HG03439 (cell line): ENCODE results near the gene PATE3.

ENCODE experiments used
- ATAC-seq: cut with Tn5 transposase; IDR thresholded peaks from one replicate; pipeline ENCODE4 v1.9.1; 2021; ENCODE audit warnings: mild to moderate bottlenecking, moderate library complexity; ENCODE audit not compliant: unreplicated experiment

Gene PATE3

GRCh38 chr11:125787827-125788226 is at the start of gene PATE3:
TSS of gene PATE3 (plus strand) at chr11:125788127. CDS start at chr11:125788152, 25 bp downstream.
- ATAC-seq: no peak

GRCh38 chr11:125740617-125741016 is 47.3 kb upstream of the PATE3 start:
- ATAC-seq: no peak

GRCh38 chr11:125743681-125744080 is 44.2 kb upstream of the PATE3 start:
- no peak for ATAC-seq

GRCh38 chr11:125745979-125746378 is 41.9 kb upstream of the PATE3 start, which contains the start of gene PATE1:
TSS of gene PATE1 (plus strand) at chr11:125746279. CDS start at chr11:125746305, 26 bp downstream.
- no peak for ATAC-seq

- no peak for ATAC-seq
These were observed 37.3 kb upstream of the PATE3 start for GRCh38 chr11:125750629-125751028.

- no peak for ATAC-seq
These were observed 31.9 kb upstream of the PATE3 start for GRCh38 chr11:125756050-125756449.

GRCh38 chr11:125762445-125762844 is 25.5 kb upstream of the PATE3 start:
- no peak for ATAC-seq

- ATAC-seq: no peak
These were observed 24.4 kb upstream of the PATE3 start for GRCh38 chr11:125763483-125763882.

GRCh38 chr11:125766251-125766650 is 21.7 kb upstream of the PATE3 start:
- ATAC-seq: no peak

- no peak for ATAC-seq
These were observed 19.4 kb upstream of the PATE3 start for GRCh38 chr11:125768336-125769046.

GRCh38 chr11:125770583-125770982 is 17.3 kb upstream of the PATE3 start:
- ATAC-seq: no peak

GRCh38 chr11:125772834-125773505 is 15.0 kb upstream of the PATE3 start:
- no peak for ATAC-seq

GRCh38 chr11:125773516-125773915 is 14.4 kb upstream of the PATE3 start:
- ATAC-seq: no peak

GRCh38 chr11:125777309-125777708 is 10.6 kb upstream of the PATE3 start:
- no peak for ATAC-seq

- no peak for ATAC-seq
These were observed 9.2 kb upstream of the PATE3 start, which contains the start of gene PATE2 for GRCh38 chr11:125778728-125779127. TSS of gene PATE2 (minus strand) at chr11:125778828. CDS start at chr11:125778773, 55 bp downstream.

- no peak for ATAC-seq
These were observed 3.2 kb upstream of the PATE3 start for GRCh38 chr11:125784678-125785077.

- ATAC-seq: no peak
These were observed 2.9 kb downstream of the PATE3 start for GRCh38 chr11:125790825-125791224.

- ATAC-seq: no peak
These were observed 9.7 kb downstream of the PATE3 start for GRCh38 chr11:125797641-125798040.

- ATAC-seq: no peak
These were observed 11.9 kb downstream of the PATE3 start for GRCh38 chr11:125799808-125800207.

- ATAC-seq: no peak
These were observed 14.5 kb downstream of the PATE3 start for GRCh38 chr11:125802387-125802786.

- no peak for ATAC-seq
These were observed 20.0 kb downstream of the PATE3 start for GRCh38 chr11:125807909-125808308.

GRCh38 chr11:125833016-125833415 is 45.1 kb downstream of the PATE3 start, which contains the start of gene PATE4:
TSS of gene PATE4 (plus strand) at chr11:125833316. CDS start at chr11:125833360, 44 bp downstream.
- ATAC-seq: no peak
